ENCODE results near the gene MBNL1. TPM values are rescaled to one million over a fixed set of nuclear protein-coding genes. Genes with fewer than 3 reads are reported as not detected.

MBNL1 gene
- total RNA-seq, 1 experiment from 2014 or later: 200 TPM

DNA sequence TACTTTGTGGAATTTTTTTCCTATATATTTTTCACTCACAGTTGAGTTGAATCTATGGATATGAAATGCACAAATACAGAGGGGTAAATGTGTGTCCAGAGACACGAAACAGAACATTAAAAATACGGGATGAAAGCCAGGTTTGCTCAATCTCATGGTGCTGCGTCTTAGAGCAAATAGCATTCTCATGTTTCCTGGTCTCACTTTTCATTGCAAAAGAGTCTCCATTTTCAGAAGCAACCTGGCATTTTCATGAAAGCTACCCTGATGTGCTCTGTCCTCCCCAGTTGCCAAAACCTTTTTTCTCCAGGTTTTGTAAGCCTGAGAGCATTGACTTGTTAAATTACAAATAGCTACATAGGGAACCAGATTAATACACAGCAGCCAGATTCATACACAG lies 49.5 kb upstream of the MBNL1 start (continued):
- TF ChIP-seq, protein P1, sequence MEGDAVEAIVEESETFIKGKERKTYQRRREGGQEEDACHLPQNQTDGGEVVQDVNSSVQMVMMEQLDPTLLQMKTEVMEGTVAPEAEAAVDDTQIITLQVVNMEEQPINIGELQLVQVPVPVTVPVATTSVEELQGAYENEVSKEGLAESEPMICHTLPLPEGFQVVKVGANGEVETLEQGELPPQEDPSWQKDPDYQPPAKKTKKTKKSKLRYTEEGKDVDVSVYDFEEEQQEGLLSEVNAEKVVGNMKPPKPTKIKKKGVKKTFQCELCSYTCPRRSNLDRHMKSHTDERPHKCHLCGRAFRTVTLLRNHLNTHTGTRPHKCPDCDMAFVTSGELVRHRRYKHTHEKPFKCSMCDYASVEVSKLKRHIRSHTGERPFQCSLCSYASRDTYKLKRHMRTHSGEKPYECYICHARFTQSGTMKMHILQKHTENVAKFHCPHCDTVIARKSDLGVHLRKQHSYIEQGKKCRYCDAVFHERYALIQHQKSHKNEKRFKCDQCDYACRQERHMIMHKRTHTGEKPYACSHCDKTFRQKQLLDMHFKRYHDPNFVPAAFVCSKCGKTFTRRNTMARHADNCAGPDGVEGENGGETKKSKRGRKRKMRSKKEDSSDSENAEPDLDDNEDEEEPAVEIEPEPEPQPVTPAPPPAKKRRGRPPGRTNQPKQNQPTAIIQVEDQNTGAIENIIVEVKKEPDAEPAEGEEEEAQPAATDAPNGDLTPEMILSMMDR (IDR thresholded peaks at IDR 0.05 in 2 of 3, conservative IDR thresholded peaks at IDR 0.05 in 1 of 3; ENCODE audit: borderline replicate concordance in 1 of 3, insufficient read depth in 1 of 3, low read depth in 2 of 3, low read length in 2 of 3): no peak
- no peak for TF ChIP-seq CBX3 (IDR thresholded peaks at IDR 0.05; ENCODE audit: low read depth)

GRCh38 chr3:152219769-152220255 lies 48.9 kb upstream of the MBNL1 start:
- no peaks in the 10 kb centered on the region for H3K4me1 ChIP-seq (ENCODE audit: control insufficient read depth in 1 of 2, insufficient read depth in 2 of 2, low read length in 2 of 2)
- no peaks in the 10 kb centered on the region for H3K36me3 ChIP-seq (ENCODE audit: control insufficient read depth in 1 of 2, insufficient read depth in 2 of 2, low read length in 2 of 2)
- ATAC-seq (no peak), DNase-seq (ENCODE audit: low read depth, low spot score) (no peak)
- no peak overlapping the region for H3K4me2 ChIP-seq (ENCODE audit: low read length)
- ChIA-PET CTCF (no interaction called here), POLR2A (no interaction called here), RAD21 (ENCODE audit: low non-redundant PET in 1 of 2, low total read pairs in 2 of 2, uncharacterized antibody in 2 of 2, unreplicated experiment in 2 of 2) (no interaction called here)
- H2AFZ ChIP-seq (ENCODE audit: low read depth, low read length, poor library complexity, severe bottlenecking): no peak overlapping the region
- BruUV-seq (replicated peaks): no TSS peak
- H3K9me2 ChIP-seq (ENCODE audit: insufficient read depth): no peaks in the 10 kb centered on the region
- H3K27me3 ChIP-seq (ENCODE audit: insufficient read depth, low read length): no peaks in the 10 kb centered on the region
- H3K4me3 ChIP-seq (replicated peaks in 1 of 2; ENCODE audit: low read depth in 1 of 2, low read length in 2 of 2): no peak overlapping the region
- no peak for TF ChIP-seq RAD21 (IDR thresholded peaks at IDR 0.05; ENCODE audit: low read depth)
- no peak for TF ChIP-seq EGR1 (IDR thresholded peaks at IDR 0.05; ENCODE audit: low read depth)
- TF ChIP-seq EZH2 (IDR thresholded peaks at IDR 0.05): no peak
- TF ChIP-seq POLR2AphosphoS5 (IDR thresholded peaks at IDR 0.05; ENCODE audit: low read depth, low read length): no peak
- TF ChIP-seq ATF3 (IDR thresholded peaks at IDR 0.05): no peak
- TF ChIP-seq, protein P2, sequence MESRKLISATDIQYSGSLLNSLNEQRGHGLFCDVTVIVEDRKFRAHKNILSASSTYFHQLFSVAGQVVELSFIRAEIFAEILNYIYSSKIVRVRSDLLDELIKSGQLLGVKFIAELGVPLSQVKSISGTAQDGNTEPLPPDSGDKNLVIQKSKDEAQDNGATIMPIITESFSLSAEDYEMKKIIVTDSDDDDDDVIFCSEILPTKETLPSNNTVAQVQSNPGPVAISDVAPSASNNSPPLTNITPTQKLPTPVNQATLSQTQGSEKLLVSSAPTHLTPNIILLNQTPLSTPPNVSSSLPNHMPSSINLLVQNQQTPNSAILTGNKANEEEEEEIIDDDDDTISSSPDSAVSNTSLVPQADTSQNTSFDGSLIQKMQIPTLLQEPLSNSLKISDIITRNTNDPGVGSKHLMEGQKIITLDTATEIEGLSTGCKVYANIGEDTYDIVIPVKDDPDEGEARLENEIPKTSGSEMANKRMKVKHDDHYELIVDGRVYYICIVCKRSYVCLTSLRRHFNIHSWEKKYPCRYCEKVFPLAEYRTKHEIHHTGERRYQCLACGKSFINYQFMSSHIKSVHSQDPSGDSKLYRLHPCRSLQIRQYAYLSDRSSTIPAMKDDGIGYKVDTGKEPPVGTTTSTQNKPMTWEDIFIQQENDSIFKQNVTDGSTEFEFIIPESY (IDR thresholded peaks at IDR 0.05; ENCODE audit: extremely low read depth, insufficient replicate concordance, low read length): no peak
- TF ChIP-seq CEBPB (IDR thresholded peaks at IDR 0.05; ENCODE audit: low read depth): no peak
- TF ChIP-seq POLR2A (IDR thresholded peaks at IDR 0.05; ENCODE audit: borderline replicate concordance, extremely low read depth, insufficient read depth, insufficient read length): no peak
- TF ChIP-seq ZFX (IDR thresholded peaks at IDR 0.05): no peak
- no peak for TF ChIP-seq ELF1 (IDR thresholded peaks at IDR 0.05; ENCODE audit: borderline replicate concordance, low read depth)
- TF ChIP-seq, protein P3, sequence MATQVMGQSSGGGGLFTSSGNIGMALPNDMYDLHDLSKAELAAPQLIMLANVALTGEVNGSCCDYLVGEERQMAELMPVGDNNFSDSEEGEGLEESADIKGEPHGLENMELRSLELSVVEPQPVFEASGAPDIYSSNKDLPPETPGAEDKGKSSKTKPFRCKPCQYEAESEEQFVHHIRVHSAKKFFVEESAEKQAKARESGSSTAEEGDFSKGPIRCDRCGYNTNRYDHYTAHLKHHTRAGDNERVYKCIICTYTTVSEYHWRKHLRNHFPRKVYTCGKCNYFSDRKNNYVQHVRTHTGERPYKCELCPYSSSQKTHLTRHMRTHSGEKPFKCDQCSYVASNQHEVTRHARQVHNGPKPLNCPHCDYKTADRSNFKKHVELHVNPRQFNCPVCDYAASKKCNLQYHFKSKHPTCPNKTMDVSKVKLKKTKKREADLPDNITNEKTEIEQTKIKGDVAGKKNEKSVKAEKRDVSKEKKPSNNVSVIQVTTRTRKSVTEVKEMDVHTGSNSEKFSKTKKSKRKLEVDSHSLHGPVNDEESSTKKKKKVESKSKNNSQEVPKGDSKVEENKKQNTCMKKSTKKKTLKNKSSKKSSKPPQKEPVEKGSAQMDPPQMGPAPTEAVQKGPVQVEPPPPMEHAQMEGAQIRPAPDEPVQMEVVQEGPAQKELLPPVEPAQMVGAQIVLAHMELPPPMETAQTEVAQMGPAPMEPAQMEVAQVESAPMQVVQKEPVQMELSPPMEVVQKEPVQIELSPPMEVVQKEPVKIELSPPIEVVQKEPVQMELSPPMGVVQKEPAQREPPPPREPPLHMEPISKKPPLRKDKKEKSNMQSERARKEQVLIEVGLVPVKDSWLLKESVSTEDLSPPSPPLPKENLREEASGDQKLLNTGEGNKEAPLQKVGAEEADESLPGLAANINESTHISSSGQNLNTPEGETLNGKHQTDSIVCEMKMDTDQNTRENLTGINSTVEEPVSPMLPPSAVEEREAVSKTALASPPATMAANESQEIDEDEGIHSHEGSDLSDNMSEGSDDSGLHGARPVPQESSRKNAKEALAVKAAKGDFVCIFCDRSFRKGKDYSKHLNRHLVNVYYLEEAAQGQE (IDR thresholded peaks at IDR 0.05; ENCODE audit: low read depth): no peak
- no peak for TF ChIP-seq YY1 (IDR thresholded peaks at IDR 0.05; ENCODE audit: extremely low read depth, insufficient replicate concordance, low read depth, low read length)
- no peak for TF ChIP-seq JUND (IDR thresholded peaks at IDR 0.05)
- H4K20me1 ChIP-seq (ENCODE audit: insufficient read depth): no peaks in the 10 kb centered on the region
- H3K27ac ChIP-seq (ENCODE audit: low read depth, low read length): no peak overlapping the region
- intact Hi-C loops (cut with micrococcal nuclease): no loop called here
- H3K9me3 ChIP-seq (ENCODE audit: control insufficient read depth in 1 of 2, insufficient read depth in 1 of 2, low read depth in 1 of 2, low read length in 2 of 2): no peaks in the 10 kb centered on the region
- no peaks in the 10 kb centered on the region for H3K79me2 ChIP-seq (ENCODE audit: insufficient read depth, low read length)
- no peak overlapping the region for H3K9ac ChIP-seq (ENCODE audit: low read length)
